ENCODE measurements around the gene CANX.

Gene CANX

GRCh38 chr5:179749857-179750508, 51.2 kb downstream of the CANX start:
- no peak for DNase-seq (ENCODE audit: insufficient read length, low spot score)
- FAIRE-seq, result no peak

- no peak for FAIRE-seq
- DNase-seq (ENCODE audit: insufficient read length, low spot score), result no peak
Measured at GRCh38 chr5:179753971-179754370, 55.2 kb downstream of the CANX start.

GRCh38 chr5:179755022-179755421, 56.3 kb downstream of the CANX start:
- FAIRE-seq, result no peak
- no peak for DNase-seq (ENCODE audit: insufficient read length, low spot score)

- DNase-seq (ENCODE audit: insufficient read length, low spot score), result no peak
Measured at GRCh38 chr5:179758955-179759354, 60.2 kb downstream of the CANX start.

GRCh38 chr5:179759581-179760551, 61.1 kb downstream of the CANX start:
- no peak for DNase-seq (ENCODE audit: insufficient read length, low spot score)
- no peak for FAIRE-seq

More at GRCh38 chr5:179758955-179759354, 60.2 kb downstream of the CANX start:
- FAIRE-seq, result no peak

GRCh38 chr5:179762079-179762780, 63.5 kb downstream of the CANX start:
- FAIRE-seq, result peak; percentile 45
- DNase-seq (ENCODE audit: insufficient read length, low spot score), result peak; percentile 36

GRCh38 chr5:179762781-179763176, 64.0 kb downstream of the CANX start:
- FAIRE-seq, result no peak
- no peak for DNase-seq (ENCODE audit: insufficient read length, low spot score)

GRCh38 chr5:179763215-179763945, 64.6 kb downstream of the CANX start:
- peak; percentile 64 for DNase-seq (ENCODE audit: insufficient read length, low spot score)
- FAIRE-seq, result peak; percentile 75

GRCh38 chr5:179764056-179764455, 65.3 kb downstream of the CANX start:
- no peak for DNase-seq (ENCODE audit: insufficient read length, low spot score)

GRCh38 chr5:179765400-179765799, 66.6 kb downstream of the CANX start:
- FAIRE-seq, result no peak
- DNase-seq (ENCODE audit: insufficient read length, low spot score), result no peak

More at GRCh38 chr5:179764056-179764455, 65.3 kb downstream of the CANX start:
- no peak for FAIRE-seq

- DNase-seq (ENCODE audit: insufficient read length, low spot score) (no peak), FAIRE-seq (no peak)
Measured at GRCh38 chr5:179766021-179766725, 67.4 kb downstream of the CANX start.

GRCh38 chr5:179766726-179767455, 68.1 kb downstream of the CANX start:
- DNase-seq (ENCODE audit: insufficient read length, low spot score) (no peak), FAIRE-seq (no peak)

GRCh38 chr5:179767496-179768100, 68.8 kb downstream of the CANX start:
- FAIRE-seq (no peak), DNase-seq (ENCODE audit: insufficient read length, low spot score) (no peak)

- no peak for DNase-seq (ENCODE audit: insufficient read length, low spot score)
- FAIRE-seq, result no peak
Measured at GRCh38 chr5:179768326-179769085, 69.7 kb downstream of the CANX start.

GRCh38 chr5:179769271-179769670, 70.5 kb downstream of the CANX start:
- FAIRE-seq, result no peak
- DNase-seq (ENCODE audit: insufficient read length, low spot score), result no peak

GRCh38 chr5:179769796-179770195, 71.0 kb downstream of the CANX start:
- no peak for FAIRE-seq
- DNase-seq (ENCODE audit: insufficient read length, low spot score), result no peak

GRCh38 chr5:179771311-179771895, 72.6 kb downstream of the CANX start:
- DNase-seq (ENCODE audit: insufficient read length, low spot score) (no peak), FAIRE-seq (no peak)

GRCh38 chr5:179772351-179772750, 73.6 kb downstream of the CANX start:
- FAIRE-seq (no peak), DNase-seq (ENCODE audit: insufficient read length, low spot score) (no peak)

Data from GM19239 (cell line).